Breast epithelium (tissue), 4 donors: ENCODE measurements around the gene RTN1. TPM values are rescaled to one million over a fixed set of nuclear protein-coding genes. Genes with fewer than 3 reads are reported as not detected.

Source experiments
- DNase-seq, 2 donors: peaks; one replicate each; pipeline ENCODE4 v3.0.0-alpha.2; 2019; ENCODE audit warnings: low spot score in 2 of 2
- H3K27ac ChIP-seq, 2 donors: fragments of 200-600 bp; sonication (generic) in 1 of 2; one replicate each; pipeline ENCODE4 v1.5.1; 2016 to 2019; ENCODE audit warnings: mild to moderate bottlenecking in 1 of 2
- H3K27me3 ChIP-seq, 2 donors: fragments of 200-600 bp; sonication (generic) in 1 of 2; one replicate each; pipeline versions ENCODE4 v1.5.1 to v1.6.0; 2017 to 2019; ENCODE audit warnings: control low read depth in 1 of 2, mild to moderate bottlenecking in 1 of 2
- H3K36me3 ChIP-seq: fragments of 200-600 bp; one replicate; pipeline ENCODE4 v1.5.1; 2019
- H3K4me1 ChIP-seq, 2 donors: fragments of 200-600 bp; sonication (generic); one replicate each; pipeline ENCODE4 v1.5.1; 2016 to 2019; ENCODE audit warnings: control low read depth in 1 of 2
- H3K4me3 ChIP-seq, 3 donors: fragments of 200-600 bp; sonication (generic); 1 replicate in 2 of 3; 2 replicates in 1 of 3; pipeline ENCODE4 v1.5.1; 2016 to 2019; ENCODE audit warnings: mild to moderate bottlenecking in 3 of 3, moderate library complexity in 2 of 3
- H3K9me3 ChIP-seq, 2 donors: fragments of 200-600 bp; sonication (generic) in 1 of 2; one replicate each; pipeline ENCODE4 v1.5.1; 2016 to 2019; ENCODE audit warnings: control low read depth in 1 of 2
- CTCF ChIP-seq, 3 donors: fragments of 450-650 bp; IDR thresholded peaks; one replicate each; pipeline ENCODE4 v1.5.1; 2016 to 2017; ENCODE audit warnings: antibody characterized with exemption in 3 of 3, mild to moderate bottlenecking in 3 of 3, moderate library complexity in 3 of 3
- POLR2A ChIP-seq: fragments of 450-650 bp; IDR thresholded peaks from one replicate; pipeline ENCODE4 v1.6.1; 2016; ENCODE audit warnings: antibody characterized with exemption, mild to moderate bottlenecking, moderate library complexity
- POLR2AphosphoS5 ChIP-seq, 3 donors: sonication (generic); formaldehyde crosslinking; IDR thresholded peaks; one replicate each; pipeline ENCODE4 v1.6.1; 2017; ENCODE audit warnings: antibody characterized with exemption in 3 of 3
- intact Hi-C: fragments of 100-400 bp; cut with DNase I; formaldehyde crosslinking; loops from one replicate; pipeline ENCODE4 v1.15.1; 2023; ENCODE audit warnings: low total_unique reads
- total RNA-seq, 3 donors: library from RNA; depleted of rRNA; stranded (reverse); fragments of >200 nt; gene quantifications; one replicate each; pipeline ENCODE4 v1.1.0, GENCODE V29; 2016

The RTN1 gene
- total RNA-seq, 3 donors from 2014 or later: 10.8 to 44.5 (median 17.7) TPM

- no peak for TF ChIP-seq POLR2A
- no peak for TF ChIP-seq POLR2AphosphoS5 (IDR thresholded peaks at IDR 0.05)
- no peak for TF ChIP-seq CTCF (IDR thresholded peaks at IDR 0.05)
- intact Hi-C loops: loop anchor here (10.0 kb wide), 1 partner anchor 869 kb away; no protein-coding TSS in a partner anchor
- Histone ChIP-seq H3K36me3 (no peaks in the 10 kb centered on the region), H3K4me3 (no peak overlapping the region), H3K27ac (no peak overlapping the region), H3K27me3 (no peaks in the 10 kb centered on the region), H3K4me1 (no peaks in the 10 kb centered on the region), H3K9me3 (no peaks in the 10 kb centered on the region)
- no peak for DNase-seq
Observed at GRCh38 chr14:59826150-59826549, 44.4 kb downstream of the RTN1 start.

- Histone ChIP-seq H3K36me3 (no peaks in the 10 kb centered on the region), H3K27ac (no peak overlapping the region), H3K9me3 (peaks cover 0 to 7% of the 10 kb centered on the region in 2 donors), H3K4me3 (no peak overlapping the region), H3K27me3 (no peaks in the 10 kb centered on the region), H3K4me1 (no peaks in the 10 kb centered on the region)
- no peak for DNase-seq
- TF ChIP-seq POLR2A (no peak), CTCF (IDR thresholded peaks at IDR 0.05) (no peak), POLR2AphosphoS5 (IDR thresholded peaks at IDR 0.05) (no peak)
- intact Hi-C loops: loop anchor here (10.0 kb wide), 1 partner anchor 872 kb away; no protein-coding TSS in a partner anchor
Observed at GRCh38 chr14:59823179-59823578, 47.4 kb downstream of the RTN1 start.

- no peak overlapping the region for H3K27ac ChIP-seq
- H3K27me3 ChIP-seq: no peaks in the 10 kb centered on the region
- H3K4me1 ChIP-seq: no peaks in the 10 kb centered on the region
- no peak for DNase-seq
- intact Hi-C loops: loop anchor here (10.0 kb wide), 1 partner anchor 875 kb away; no protein-coding TSS in a partner anchor
- TF ChIP-seq POLR2AphosphoS5 (IDR thresholded peaks at IDR 0.05) (no peak), POLR2A (no peak)
- no peak overlapping the region for H3K4me3 ChIP-seq
- H3K9me3 ChIP-seq: peaks cover 0 to 7% of the 10 kb centered on the region in 2 donors
- H3K36me3 ChIP-seq: no peaks in the 10 kb centered on the region
Observed at GRCh38 chr14:59819446-59820088, 51.0 kb downstream of the RTN1 start.

GRCh38 chr14:59816941-59817340 lies 53.6 kb downstream of the RTN1 start:
- Histone ChIP-seq H3K27ac (no peak overlapping the region), H3K4me1 (no peaks in the 10 kb centered on the region), H3K4me3 (no peak overlapping the region), H3K36me3 (no peaks in the 10 kb centered on the region), H3K9me3 (peaks cover 0 to 7% of the 10 kb centered on the region in 2 donors), H3K27me3 (no peaks in the 10 kb centered on the region)
- intact Hi-C loops: no loop called here
- DNase-seq: no peak
- TF ChIP-seq POLR2AphosphoS5 (IDR thresholded peaks at IDR 0.05): no peak
- TF ChIP-seq POLR2A: no peak
- TF ChIP-seq CTCF (IDR thresholded peaks at IDR 0.05): no peak

GRCh38 chr14:59814988-59815387 lies 55.6 kb downstream of the RTN1 start:
- Histone ChIP-seq H3K4me1 (no peaks in the 10 kb centered on the region), H3K9me3 (peaks cover 0 to 6% of the 10 kb centered on the region in 2 donors), H3K27ac (no peak overlapping the region), H3K4me3 (no peak overlapping the region), H3K36me3 (no peaks in the 10 kb centered on the region), H3K27me3 (no peaks in the 10 kb centered on the region)
- DNase-seq: no peak
- intact Hi-C loops: no loop called here
- TF ChIP-seq CTCF (IDR thresholded peaks at IDR 0.05) (no peak), POLR2A (no peak), POLR2AphosphoS5 (IDR thresholded peaks at IDR 0.05) (no peak)
